Esophagus muscularis mucosa (tissue), 4 donors: ENCODE measurements around the gene CNTRL. TPM values are rescaled to one million over a fixed set of nuclear protein-coding genes. Genes with fewer than 3 reads are reported as not detected.

Experiments used
- DNase-seq: peaks from one replicate; pipeline ENCODE4 v3.0.0-alpha.2; 2017; ENCODE audit errors: extremely low spot score
- H3K27ac ChIP-seq, 4 donors: fragments of 200-600 bp; sonication (generic); replicated peaks in 1 of 4; 1 replicate in 3 of 4; 2 replicates in 1 of 4; pipeline ENCODE4 v1.5.1; 2016 to 2019; ENCODE audit warnings: mild to moderate bottlenecking in 1 of 4
- H3K27me3 ChIP-seq, 4 donors: fragments of 200-600 bp; sonication (generic); one replicate each; pipeline versions ENCODE4 v1.5.1 to v1.6.0; 2016 to 2019
- H3K36me3 ChIP-seq, 4 donors: fragments of 200-600 bp; sonication (generic); one replicate each; pipeline ENCODE4 v1.5.1; 2016 to 2019
- H3K4me1 ChIP-seq, 4 donors: fragments of 200-600 bp; sonication (generic); one replicate each; pipeline ENCODE4 v1.5.1; 2016 to 2019
- H3K4me3 ChIP-seq, 4 donors: fragments of 200-600 bp; sonication (generic); 1 replicate in 2 of 4; 2 replicates in 2 of 4; pipeline ENCODE4 v1.5.1; 2016 to 2019; ENCODE audit warnings: mild to moderate bottlenecking in 4 of 4, moderate library complexity in 1 of 4
- H3K9me3 ChIP-seq, 4 donors: fragments of 200-600 bp; sonication (generic); 1 replicate in 3 of 4; 2 replicates in 1 of 4; pipeline ENCODE4 v1.5.1; 2016 to 2019
- EP300 ChIP-seq: sonication (generic); formaldehyde crosslinking; IDR thresholded peaks from one replicate; pipeline ENCODE4 v1.6.1; 2017; ENCODE audit warnings: antibody characterized with exemption
- POLR2A ChIP-seq: fragments of 450-650 bp; IDR thresholded peaks from one replicate; pipeline ENCODE4 v1.6.1; 2017; ENCODE audit warnings: antibody characterized with exemption, moderate library complexity, mild to moderate bottlenecking, low read depth
- POLR2AphosphoS5 ChIP-seq, 2 donors: sonication (generic); formaldehyde crosslinking; IDR thresholded peaks; one replicate each; pipeline ENCODE4 v1.6.1; 2017; ENCODE audit warnings: antibody characterized with exemption in 2 of 2
- WGBS: methylation state at CpG from one replicate; pipeline ENCODE4 v1.1.5; 2018; 5-methylcytosine and 5-hydroxymethylcytosine counted together
- intact Hi-C: fragments of 100-400 bp; cut with DNase I; formaldehyde crosslinking; loops from one replicate; pipeline ENCODE4 v1.15.1; 2023
- total RNA-seq, 4 donors: library from RNA; depleted of rRNA; stranded (reverse); fragments of >200 nt; gene quantifications; one replicate each; pipeline versions ENCODE4 v1.1.0 to v1.2.1, GENCODE V29; 2016
- TF ChIP-seq, protein P1 (sequence below), 3 experiments: fragments of 200-600 bp in 2 of 3; fragments of 450-650 bp in 1 of 3; sonication (generic) in 2 of 3; IDR thresholded peaks; one replicate each; pipeline ENCODE4 v1.5.1; 2017 to 2019; ENCODE audit warnings: antibody characterized with exemption in 3 of 3, mild to moderate bottlenecking in 2 of 3, moderate library complexity in 1 of 3

Gene CNTRL
- total RNA-seq, 4 donors from 2014 or later, result 7.8 to 14.1 (median 11.2) TPM

DNA sequence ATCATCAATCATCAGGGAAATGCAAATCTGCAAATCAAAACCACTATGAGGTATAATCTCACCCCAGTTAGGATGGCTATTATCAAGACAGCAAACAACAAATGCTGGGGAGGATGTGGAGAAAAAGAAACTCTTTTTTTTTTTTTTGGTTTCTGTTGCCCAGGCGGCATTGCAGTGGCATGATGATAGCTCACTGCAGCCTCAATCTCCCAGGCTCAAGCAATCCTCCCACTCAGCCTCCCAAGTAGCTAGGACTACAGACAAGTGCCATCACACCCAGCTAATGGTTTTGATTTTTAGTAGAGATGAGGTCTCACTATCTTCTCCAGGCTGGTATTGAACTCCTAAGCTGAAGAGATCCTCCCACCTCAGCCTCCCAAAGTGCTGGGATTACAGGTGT, 5.4 kb upstream of the CNTRL start:
- intact Hi-C loops, result no loop called here
- no peak for TF ChIP-seq POLR2A
- TF ChIP-seq POLR2AphosphoS5 (IDR thresholded peaks at IDR 0.05), result no peak
- TF ChIP-seq, protein P1, sequence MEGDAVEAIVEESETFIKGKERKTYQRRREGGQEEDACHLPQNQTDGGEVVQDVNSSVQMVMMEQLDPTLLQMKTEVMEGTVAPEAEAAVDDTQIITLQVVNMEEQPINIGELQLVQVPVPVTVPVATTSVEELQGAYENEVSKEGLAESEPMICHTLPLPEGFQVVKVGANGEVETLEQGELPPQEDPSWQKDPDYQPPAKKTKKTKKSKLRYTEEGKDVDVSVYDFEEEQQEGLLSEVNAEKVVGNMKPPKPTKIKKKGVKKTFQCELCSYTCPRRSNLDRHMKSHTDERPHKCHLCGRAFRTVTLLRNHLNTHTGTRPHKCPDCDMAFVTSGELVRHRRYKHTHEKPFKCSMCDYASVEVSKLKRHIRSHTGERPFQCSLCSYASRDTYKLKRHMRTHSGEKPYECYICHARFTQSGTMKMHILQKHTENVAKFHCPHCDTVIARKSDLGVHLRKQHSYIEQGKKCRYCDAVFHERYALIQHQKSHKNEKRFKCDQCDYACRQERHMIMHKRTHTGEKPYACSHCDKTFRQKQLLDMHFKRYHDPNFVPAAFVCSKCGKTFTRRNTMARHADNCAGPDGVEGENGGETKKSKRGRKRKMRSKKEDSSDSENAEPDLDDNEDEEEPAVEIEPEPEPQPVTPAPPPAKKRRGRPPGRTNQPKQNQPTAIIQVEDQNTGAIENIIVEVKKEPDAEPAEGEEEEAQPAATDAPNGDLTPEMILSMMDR (IDR thresholded peaks at IDR 0.05), result no peak
- 89% methylated on average over 1 of the region's 1 CpG for WGBS
- no peak overlapping the region for H3K4me3 ChIP-seq
- no peak for DNase-seq
- peaks cover 13 to 22% (median 21%) of the 10 kb centered on the region in 4 donors for H3K4me1 ChIP-seq
- H3K27me3 ChIP-seq, result no peaks in the 10 kb centered on the region
- no peaks in the 10 kb centered on the region for H3K9me3 ChIP-seq
- H3K27ac ChIP-seq, result no peak overlapping the region
- peaks cover 0 to 14% (median 0%) of the 10 kb centered on the region in 4 donors for H3K36me3 ChIP-seq

DNA sequence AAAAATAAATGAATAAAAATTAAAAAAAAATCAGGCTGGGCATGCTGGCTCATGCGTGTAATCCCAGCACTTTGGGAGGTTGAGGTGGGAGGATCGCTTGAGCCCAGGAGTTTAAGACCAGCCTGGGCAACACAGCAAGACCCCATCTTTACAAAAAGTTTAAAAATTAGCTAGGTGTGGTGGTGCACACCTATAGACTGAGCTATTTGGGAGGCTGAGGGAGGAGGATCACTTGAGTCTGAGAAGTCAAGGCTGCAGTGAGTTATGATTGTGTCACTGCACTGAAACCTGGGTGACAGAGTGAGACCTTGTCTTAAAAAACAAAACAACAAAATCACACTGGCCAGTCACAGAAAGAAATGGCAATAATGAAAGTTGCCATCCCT, 3.4 kb upstream of the CNTRL start:
- intact Hi-C loops, result loop anchor here (5.0 kb wide), 1 partner anchor 204 kb away; no protein-coding TSS in a partner anchor
- H3K27ac ChIP-seq, result peak overlapping the region; percentile 90 to 96 (median 92)
- TF ChIP-seq POLR2AphosphoS5 (IDR thresholded peaks at IDR 0.05) (no peak), EP300 (no peak), POLR2A (no peak)
- TF ChIP-seq, protein P1 (IDR thresholded peaks at IDR 0.05), result no peak
- H3K4me3 ChIP-seq, result peak overlapping the region; percentile 41 to 55 (median 46)
- H3K36me3 ChIP-seq, result peaks cover 0 to 6% (median 0%) of the 10 kb centered on the region in 4 donors
- H3K27me3 ChIP-seq, result no peaks in the 10 kb centered on the region
- 100% methylated on average over 2 of the region's 2 CpGs for WGBS
- DNase-seq, result no peak
- H3K9me3 ChIP-seq, result no peaks in the 10 kb centered on the region
- H3K4me1 ChIP-seq, result peaks cover 14 to 32% (median 30%) of the 10 kb centered on the region in 4 donors

DNA sequence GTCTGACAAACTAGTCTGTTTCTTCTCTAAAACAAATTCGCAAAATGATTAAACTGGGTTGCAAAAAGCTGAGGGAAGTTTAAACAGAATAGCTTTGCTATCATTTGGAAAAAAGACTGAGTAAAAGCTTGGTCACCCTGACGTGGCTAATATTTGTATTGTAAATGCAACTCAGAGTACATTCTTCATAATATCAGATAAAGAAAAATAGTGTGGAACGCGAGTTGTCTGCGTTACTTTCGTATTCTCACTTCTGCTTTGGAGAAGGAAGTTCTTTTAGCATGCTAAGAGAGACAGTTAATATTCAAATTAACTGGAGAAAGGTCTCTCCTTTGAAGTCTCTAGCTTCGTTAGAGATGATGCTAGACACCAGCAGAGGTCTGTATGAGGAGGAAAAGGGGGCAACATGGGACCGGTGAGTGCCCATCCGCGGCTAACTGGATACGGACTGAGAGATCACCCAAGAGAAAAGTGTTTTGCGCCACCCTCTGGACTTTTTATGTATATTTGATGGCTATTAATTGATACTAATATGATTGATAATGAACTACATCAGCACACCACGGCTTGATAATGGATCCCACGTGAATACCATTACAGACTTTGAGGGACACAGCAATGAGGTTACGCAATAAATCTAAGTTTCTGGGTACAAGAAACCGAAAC, 2.9 kb upstream of the CNTRL start:
- Histone ChIP-seq H3K4me1 (peaks cover 14 to 33% (median 30%) of the 10 kb centered on the region in 4 donors), H3K27me3 (no peaks in the 10 kb centered on the region), H3K27ac (peak overlapping the region; percentile 90 to 96 (median 92)), H3K9me3 (no peaks in the 10 kb centered on the region), H3K4me3 (peak overlapping the region; percentile 41 to 55 (median 46)), H3K36me3 (peaks cover 0 to 3% (median 0%) of the 10 kb centered on the region in 4 donors)
- TF ChIP-seq, protein P1 (IDR thresholded peaks at IDR 0.05), result peak; percentile 22 to 32 (median 27)
- no peak for TF ChIP-seq POLR2AphosphoS5 (IDR thresholded peaks at IDR 0.05)
- WGBS, result 46% methylated on average over 16 of the region's 16 CpGs
- DNase-seq, result no peak
- intact Hi-C loops, result loop anchor here (5.0 kb wide), 1 partner anchor 205 kb away; no protein-coding TSS in a partner anchor

DNA sequence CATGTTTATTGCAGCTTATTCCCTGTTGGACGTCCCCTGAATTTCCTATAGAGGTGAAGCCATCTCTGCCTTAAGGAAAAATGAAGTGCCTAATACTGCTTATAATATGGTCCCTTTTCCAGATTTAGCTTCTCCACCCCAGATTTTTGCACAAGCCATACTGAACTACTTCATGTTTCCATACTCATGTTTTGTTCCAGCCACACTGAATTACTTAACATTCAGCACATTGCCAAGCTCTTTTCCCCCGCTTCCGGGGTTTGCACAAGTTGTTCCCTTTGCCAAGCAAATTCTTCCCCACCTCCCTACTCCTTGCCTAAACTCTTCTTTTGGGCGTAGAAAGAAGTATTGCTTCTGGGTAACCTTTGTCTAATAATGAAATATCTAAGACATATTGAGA, 1.7 kb upstream of the CNTRL start:
- no peaks in the 10 kb centered on the region for H3K27me3 ChIP-seq
- 39% methylated on average over 4 of the region's 4 CpGs for WGBS
- H3K9me3 ChIP-seq, result no peaks in the 10 kb centered on the region
- intact Hi-C loops, result loop anchor here (5.0 kb wide), 1 partner anchor 206 kb away; no protein-coding TSS in a partner anchor
- no peak for DNase-seq
- TF ChIP-seq EP300, result no peak
- no peak for TF ChIP-seq POLR2A
- TF ChIP-seq, protein P1 (IDR thresholded peaks at IDR 0.05), result no peak
- peak; percentile 52 to 58 for TF ChIP-seq POLR2AphosphoS5 (IDR thresholded peaks at IDR 0.05)
- peaks cover 14 to 33% (median 30%) of the 10 kb centered on the region in 4 donors for H3K4me1 ChIP-seq
- peak overlapping the region in 3 of 4 donors; percentile 26 to 91 (median 79) for H3K4me3 ChIP-seq
- H3K36me3 ChIP-seq, result no peaks in the 10 kb centered on the region
- H3K27ac ChIP-seq, result peak overlapping the region; percentile 90 to 96 (median 92)
